Fibroblast of the aortic adventitia (primary cell): ENCODE results near the gene UGT1A9. TPM values are rescaled to one million over a fixed set of nuclear protein-coding genes. Genes with fewer than 3 reads are reported as not detected.
"Not testable (repeated sequence)": the region's sequence is repeated elsewhere in the genome, so short reads cannot be mapped to it uniquely, and the experiment has no call there.

Experiments
- DNase-seq: peaks from one replicate; pipeline ENCODE4 v3.0.0-alpha.2; 2010; ENCODE audit warnings: low read depth
- H3K4me3 ChIP-seq: 2 replicates; pipeline ENCODE4 v1.5.1; 2011; ENCODE audit warnings: low read depth, mild to moderate bottlenecking, control low read depth, low read length, moderate library complexity
- CTCF ChIP-seq: IDR thresholded peaks from 2 replicates; pipeline ENCODE4 v1.5.1; 2011; ENCODE audit warnings: mild to moderate bottlenecking, low read length, control low read depth, inconsistent platforms; ENCODE audit not compliant: insufficient read depth
- total RNA-seq: library from RNA; depleted of rRNA; stranded (reverse); fragments of >200 nt; gene quantifications from 2 replicates; pipeline ENCODE4 v1.2.3, GENCODE V29; 2012; ENCODE audit warnings: low replicate concordance

UGT1A9 gene
- total RNA-seq, 1 donor: not detected

GRCh38 chr2:233650981-233651380, 20.7 kb upstream of the UGT1A9 start:
- DNase-seq: no peak
- TF ChIP-seq CTCF: no peak
- no peak overlapping the region for H3K4me3 ChIP-seq

DNA sequence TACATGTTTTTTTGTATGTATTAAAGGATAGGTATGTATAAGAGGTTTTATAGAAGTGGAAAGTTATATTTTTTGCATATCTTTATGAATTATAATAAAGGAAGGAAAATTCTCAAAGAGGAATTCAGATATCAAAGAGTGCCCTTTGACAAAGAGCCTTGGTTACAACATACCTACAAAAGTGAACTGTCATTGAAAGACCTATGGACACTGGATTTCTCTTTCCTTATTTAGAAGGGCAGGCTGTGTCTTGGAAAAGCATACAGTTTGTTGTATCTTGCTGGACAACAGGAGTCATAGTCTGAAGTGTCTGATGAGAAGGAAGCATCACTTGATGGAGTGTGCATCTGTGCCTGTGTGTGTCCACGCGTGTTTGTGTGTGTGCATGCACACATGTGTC, 20.3 kb upstream of the UGT1A9 start:
- TF ChIP-seq CTCF: no peak
- H3K4me3 ChIP-seq: no peak overlapping the region
- no peak for DNase-seq

GRCh38 chr2:233654501-233654900, 17.2 kb upstream of the UGT1A9 start:
- DNase-seq: no peak
- H3K4me3 ChIP-seq: no peak overlapping the region
- no peak for TF ChIP-seq CTCF

GRCh38 chr2:233655043-233655442, 16.7 kb upstream of the UGT1A9 start:
- DNase-seq: no peak
- no peak overlapping the region for H3K4me3 ChIP-seq
- TF ChIP-seq CTCF: no peak

DNA sequence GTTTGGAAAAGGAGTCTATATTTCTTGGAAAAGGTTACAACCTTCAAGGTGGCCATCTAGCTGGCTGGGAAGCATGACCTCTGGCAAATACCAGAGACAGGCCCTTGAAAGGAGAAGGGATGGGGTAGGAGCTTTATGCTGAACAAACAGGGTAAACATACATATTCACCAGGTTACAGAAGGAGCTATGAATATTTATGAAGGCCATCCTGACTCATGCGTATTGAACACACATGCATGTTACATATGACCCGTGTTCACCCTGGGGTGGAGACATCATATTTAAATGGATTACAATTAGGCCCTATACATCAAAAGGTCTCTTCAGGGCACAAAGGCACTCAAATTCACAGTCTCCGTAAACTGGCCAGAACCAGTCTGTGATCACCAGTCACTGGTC, 15.8 kb upstream of the UGT1A9 start:
- not testable (repeated sequence) for DNase-seq, H3K4me3 ChIP-seq

- DNase-seq: no peak
- no peak overlapping the region for H3K4me3 ChIP-seq
- no peak for TF ChIP-seq CTCF
Observed at GRCh38 chr2:233656443-233656842, 15.3 kb upstream of the UGT1A9 start.

GRCh38 chr2:233658610-233659009, 13.1 kb upstream of the UGT1A9 start:
- H3K4me3 ChIP-seq: no peak overlapping the region
- no peak for TF ChIP-seq CTCF
- no peak for DNase-seq
